Muscle layer of duodenum (tissue), 2 donors: ENCODE measurements around the gene TPRX1.
"Not testable (repeated sequence)": the region's sequence is repeated elsewhere in the genome, so short reads cannot be mapped to it uniquely, and the experiment has no call there.

Experiments used
- H3K27ac ChIP-seq: one replicate; pipeline ENCODE4 v1.7.0; 2013; ENCODE audit warnings: mild to moderate bottlenecking, low read length
- H3K27me3 ChIP-seq: one replicate; pipeline ENCODE4 v1.7.0; 2013; ENCODE audit warnings: low read depth, mild to moderate bottlenecking, control low read depth, low read length
- H3K36me3 ChIP-seq, 2 donors: one replicate each; pipeline ENCODE4 v1.7.0; 2013; ENCODE audit warnings: low read length in 2 of 2, control low read depth in 1 of 2, mild to moderate bottlenecking in 1 of 2; ENCODE audit not compliant: insufficient read depth in 2 of 2, control insufficient read depth in 1 of 2
- H3K4me1 ChIP-seq, 2 donors: one replicate each; pipeline ENCODE4 v1.7.0; 2013; ENCODE audit warnings: low read length in 2 of 2, mild to moderate bottlenecking in 2 of 2, control low read depth in 1 of 2, moderate library complexity in 1 of 2; ENCODE audit not compliant: insufficient read depth in 2 of 2, control insufficient read depth in 1 of 2
- H3K4me3 ChIP-seq, 2 donors: one replicate each; pipeline ENCODE4 v1.7.0; 2013; ENCODE audit warnings: low read length in 2 of 2, low read depth in 1 of 2, mild to moderate bottlenecking in 1 of 2
- H3K9me3 ChIP-seq, 2 donors: one replicate each; pipeline ENCODE4 v1.7.0; 2013; ENCODE audit warnings: low read length in 2 of 2, control low read depth in 1 of 2, mild to moderate bottlenecking in 1 of 2; ENCODE audit not compliant: control insufficient read depth in 1 of 2
- donor health status: healthy.

The TPRX1 gene

DNA sequence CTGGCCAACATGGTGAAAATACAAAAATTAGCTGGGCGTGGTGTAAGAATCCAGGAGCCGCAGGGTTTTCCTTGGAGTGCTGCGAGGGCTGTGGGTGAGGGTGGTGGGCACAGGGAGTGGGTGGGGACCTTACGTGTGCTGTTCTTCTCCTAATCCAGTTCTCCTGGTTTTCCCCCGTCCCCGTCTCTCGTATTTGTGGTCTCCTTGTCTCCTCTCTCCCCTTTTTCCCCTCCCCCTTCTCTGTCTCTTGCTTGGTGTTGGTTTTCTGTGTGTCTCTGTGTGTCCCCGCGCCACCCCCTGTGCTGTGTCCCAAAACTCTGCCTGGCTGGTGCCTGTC lies 24.2 kb downstream of the TPRX1 start:
- H3K36me3 ChIP-seq = peaks cover 23 to 37% of the 10 kb centered on the region in 2 donors
- peaks cover 16 to 37% of the 10 kb centered on the region in 2 donors for H3K4me1 ChIP-seq
- peak overlapping the region; percentile 81 for H3K27ac ChIP-seq

DNA sequence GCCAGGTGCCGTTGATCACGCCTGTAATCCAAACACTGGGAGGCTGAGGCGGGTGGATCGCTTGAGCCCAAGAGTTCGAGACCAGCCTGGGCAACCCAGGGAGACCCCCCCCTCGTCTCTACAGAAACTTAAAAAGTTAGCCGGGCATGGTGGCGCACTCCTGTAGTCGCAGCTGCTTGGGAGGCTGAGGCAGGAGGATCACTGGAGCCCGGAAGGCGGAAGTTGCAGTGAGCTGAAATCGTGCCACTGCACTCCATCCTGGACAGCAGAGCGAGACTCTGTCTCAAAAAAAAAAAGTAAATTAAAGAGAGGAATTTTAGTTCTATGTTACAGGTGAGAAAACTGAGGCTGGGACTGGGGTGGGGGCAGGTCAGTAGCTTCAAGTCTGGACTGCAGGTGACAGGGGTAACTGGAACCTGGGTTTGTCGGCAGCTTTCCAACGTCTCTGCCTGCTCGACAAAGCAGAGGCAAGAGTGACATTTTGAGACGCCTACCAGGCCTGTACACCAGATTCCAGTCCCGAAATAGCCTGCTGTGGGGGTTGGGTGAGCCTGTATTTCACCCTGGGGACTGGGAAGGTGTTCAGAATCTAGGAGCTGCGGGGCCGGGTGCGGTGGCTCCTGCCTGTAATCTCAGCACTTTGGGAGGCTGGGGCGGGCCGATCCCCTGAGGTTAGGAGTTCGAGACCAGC lies 24.7 kb downstream of the TPRX1 start:
- H3K4me3 ChIP-seq = peak overlapping the region; percentile 80 to 96
- H3K9me3 ChIP-seq = no peaks in the 10 kb centered on the region
- peaks cover 23 to 36% of the 10 kb centered on the region in 2 donors for H3K36me3 ChIP-seq
- no peaks in the 10 kb centered on the region for H3K27me3 ChIP-seq
- H3K4me1 ChIP-seq = peaks cover 16 to 37% of the 10 kb centered on the region in 2 donors
- peak overlapping the region; percentile 86 for H3K27ac ChIP-seq

More for the DNA sequence above, 24.2 kb downstream of the TPRX1 start:
- Histone ChIP-seq H3K9me3 (no peaks in the 10 kb centered on the region), H3K27me3 (no peaks in the 10 kb centered on the region), H3K4me3 (peak overlapping the region; percentile 80 to 96)

GRCh38 chr19:47778954-47779351 lies 25.4 kb downstream of the TPRX1 start:
- H3K4me1 ChIP-seq = peaks cover 16 to 37% of the 10 kb centered on the region in 2 donors
- H3K9me3 ChIP-seq = no peaks in the 10 kb centered on the region
- peak overlapping the region; percentile 80 to 96 for H3K4me3 ChIP-seq
- peak overlapping the region; percentile 86 for H3K27ac ChIP-seq
- H3K36me3 ChIP-seq = peaks cover 16 to 29% of the 10 kb centered on the region in 2 donors
- no peaks in the 10 kb centered on the region for H3K27me3 ChIP-seq

GRCh38 chr19:47778049-47778953 lies 26.1 kb downstream of the TPRX1 start, which contains the start of gene SELENOW:
Gene SELENOW, plus strand, starts transcription at chr19:47778703. Its CDS starts 83 bp downstream, at chr19:47778786.
- Histone ChIP-seq H3K9me3 (no peaks in the 10 kb centered on the region), H3K4me3 (peak within 1 kb of the TSS; percentile 80 to 96), H3K4me1 (peaks cover 16 to 37% of the 10 kb centered on the region in 2 donors)

DNA sequence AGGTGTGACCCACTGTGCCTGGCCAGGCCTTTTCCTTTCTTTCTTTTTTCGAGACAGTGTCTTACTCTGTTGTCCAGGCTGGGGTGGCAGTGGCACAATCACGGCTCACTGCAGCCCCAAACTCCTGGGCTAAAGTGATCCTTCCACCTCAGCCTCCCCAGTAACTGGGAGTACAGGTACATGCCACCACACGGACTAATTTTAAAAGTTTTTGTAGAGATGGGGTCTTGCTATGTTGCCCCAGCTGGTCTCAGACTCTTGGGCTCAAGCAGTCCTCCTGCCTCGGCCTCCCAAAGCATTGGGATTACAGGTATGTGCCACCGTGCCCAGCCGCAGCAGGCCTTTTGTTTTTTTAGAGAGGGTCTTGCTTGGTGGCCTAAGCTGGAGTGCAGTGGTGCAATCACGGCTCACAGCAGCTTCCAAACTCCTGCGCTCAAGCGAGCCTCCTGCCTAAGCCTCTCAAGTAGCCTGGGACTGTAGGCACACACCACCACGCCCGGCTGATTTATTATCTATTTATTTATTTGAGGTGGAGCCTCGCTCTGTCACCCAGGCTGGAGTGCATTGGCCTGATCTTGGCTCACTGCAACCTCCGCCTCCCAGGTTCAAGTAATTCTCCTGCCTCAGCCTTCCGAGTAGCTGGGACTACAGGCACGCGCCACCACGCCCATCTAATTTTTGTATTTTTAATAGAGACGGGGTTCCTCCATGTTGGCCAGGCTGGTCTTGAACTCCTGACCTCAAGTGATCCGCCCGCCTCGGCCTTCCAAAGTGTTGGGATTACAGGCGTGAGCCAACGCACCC lies 26.9 kb downstream of the TPRX1 start:
- not testable (repeated sequence) for H3K27me3 ChIP-seq, H3K9me3 ChIP-seq
- H3K4me3 ChIP-seq = peak overlapping the region; percentile 80 to 96
- H3K4me1 ChIP-seq = peaks cover 16 to 31% of the 10 kb centered on the region in 2 donors
- peaks cover 12 to 14% of the 10 kb centered on the region in 2 donors for H3K36me3 ChIP-seq
- peak overlapping the region; percentile 86 for H3K27ac ChIP-seq

More at GRCh38 chr19:47778049-47778953, 26.1 kb downstream of the TPRX1 start, which contains the start of gene SELENOW:
- H3K27me3 ChIP-seq = no peaks in the 10 kb centered on the region
- H3K27ac ChIP-seq = peak within 1 kb of the TSS; percentile 86
- H3K36me3 ChIP-seq = peaks cover 16 to 22% of the 10 kb centered on the region in 2 donors

GRCh38 chr19:47776568-47776967 lies 27.8 kb downstream of the TPRX1 start:
- H3K27me3 ChIP-seq = no peaks in the 10 kb centered on the region
- H3K36me3 ChIP-seq = peaks cover 7 to 10% of the 10 kb centered on the region in 2 donors
- H3K27ac ChIP-seq = peak overlapping the region; percentile 39
- H3K4me3 ChIP-seq = no peak overlapping the region
- H3K4me1 ChIP-seq = peaks cover 12 to 22% of the 10 kb centered on the region in 2 donors
- no peaks in the 10 kb centered on the region for H3K9me3 ChIP-seq

GRCh38 chr19:47771291-47771690 lies 33.1 kb downstream of the TPRX1 start:
- not testable (repeated sequence) for H3K27ac ChIP-seq, H3K27me3 ChIP-seq, H3K36me3 ChIP-seq, H3K4me1 ChIP-seq, H3K4me3 ChIP-seq, H3K9me3 ChIP-seq

DNA sequence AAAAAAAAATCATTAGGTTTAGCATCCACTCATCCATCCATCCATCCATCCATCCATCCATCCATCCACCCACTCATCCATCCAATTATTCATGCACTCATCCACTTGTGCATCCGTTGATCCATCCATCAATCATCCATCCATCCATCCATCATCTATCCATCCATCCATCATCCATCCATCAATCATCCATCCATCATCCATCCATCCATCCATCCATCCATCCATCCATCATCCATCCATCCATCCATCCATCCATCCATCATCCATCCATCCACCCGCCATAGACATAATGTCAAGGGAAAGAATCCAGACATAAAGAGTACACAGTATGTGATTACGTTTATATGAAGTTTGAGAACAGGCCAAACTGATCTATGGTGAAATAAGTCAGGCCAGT lies 34.8 kb downstream of the TPRX1 start:
- Histone ChIP-seq H3K4me1 (peaks cover 0 to 3% of the 10 kb centered on the region in 2 donors), H3K27me3 (no peaks in the 10 kb centered on the region), H3K27ac (no peak overlapping the region), H3K4me3 (no peak overlapping the region), H3K9me3 (no peaks in the 10 kb centered on the region), H3K36me3 (no peaks in the 10 kb centered on the region)

DNA sequence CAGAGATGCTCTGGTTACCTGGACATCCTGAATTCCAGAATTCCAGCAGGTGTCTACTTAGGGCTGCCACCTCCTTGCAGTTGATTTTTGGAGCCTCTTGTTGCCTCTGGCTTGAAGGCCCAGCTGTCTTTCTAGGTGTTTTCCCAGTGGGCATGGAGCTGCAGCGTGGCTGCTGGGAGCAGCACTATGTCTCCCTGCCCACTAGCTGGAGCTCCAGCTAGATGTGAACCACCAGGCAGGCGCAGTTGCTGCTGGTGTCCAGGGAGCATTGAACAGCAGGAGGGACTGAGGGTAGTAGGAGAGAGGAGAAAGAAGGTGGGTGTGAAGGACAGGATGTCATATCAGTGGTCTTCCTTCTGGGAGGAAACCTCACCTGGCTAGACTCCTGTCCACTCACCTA lies 35.7 kb downstream of the TPRX1 start:
- H3K27ac ChIP-seq = no peak overlapping the region
- no peak overlapping the region for H3K4me3 ChIP-seq
- no peaks in the 10 kb centered on the region for H3K9me3 ChIP-seq
- no peaks in the 10 kb centered on the region for H3K36me3 ChIP-seq
- H3K27me3 ChIP-seq = no peaks in the 10 kb centered on the region
- peaks cover 0 to 3% of the 10 kb centered on the region in 2 donors for H3K4me1 ChIP-seq

- H3K27ac ChIP-seq = no peak overlapping the region
- no peaks in the 10 kb centered on the region for H3K27me3 ChIP-seq
- H3K36me3 ChIP-seq = no peaks in the 10 kb centered on the region
- H3K4me3 ChIP-seq = no peak overlapping the region
- no peaks in the 10 kb centered on the region for H3K9me3 ChIP-seq
- peaks cover 0 to 3% of the 10 kb centered on the region in 2 donors for H3K4me1 ChIP-seq
These were observed 37.0 kb downstream of the TPRX1 start for GRCh38 chr19:47767349-47767748.

GRCh38 chr19:47766670-47767069 lies 37.7 kb downstream of the TPRX1 start:
- peaks cover 0 to 3% of the 10 kb centered on the region in 2 donors for H3K4me1 ChIP-seq
- H3K27ac ChIP-seq = no peak overlapping the region
- no peak overlapping the region for H3K4me3 ChIP-seq
- no peaks in the 10 kb centered on the region for H3K9me3 ChIP-seq
- no peaks in the 10 kb centered on the region for H3K36me3 ChIP-seq
- no peaks in the 10 kb centered on the region for H3K27me3 ChIP-seq
